ACC112 (cell line): ENCODE data around the gene PTPN9.
A peak's percentile ranks its signal among the peaks of the same experiment; 100 is the strongest.
"Not testable (repeated sequence)": the region's sequence is repeated elsewhere in the genome, so short reads cannot be mapped to it uniquely, and the experiment has no call there.

Experiments used
- H2AFZ ChIP-seq: fragments of 200-600 bp; sonication (generic); one replicate; pipeline ENCODE4 v1.6.0; 2017; ENCODE audit warnings: antibody characterized with exemption, low read length; ENCODE audit not compliant: unreplicated experiment
- H3K27ac ChIP-seq: fragments of 200-600 bp; sonication (generic); 2 replicates; pipeline ENCODE4 v1.5.1; 2014; ENCODE audit warnings: low read depth, mild to moderate bottlenecking, antibody characterized with exemption, low read length, moderate library complexity
- H3K27me3 ChIP-seq: fragments of 200-600 bp; sonication (generic); 2 replicates; pipeline ENCODE4 v1.6.1; 2014; ENCODE audit warnings: mild to moderate bottlenecking, antibody characterized with exemption, low read length, moderate library complexity, mixed read lengths; ENCODE audit not compliant: insufficient read depth
- H3K36me3 ChIP-seq: fragments of 200-600 bp; sonication (generic); 2 replicates; pipeline ENCODE4 v1.6.1; 2016; ENCODE audit warnings: mild to moderate bottlenecking, antibody characterized with exemption, low read length, moderate library complexity, mixed read lengths; ENCODE audit not compliant: insufficient read depth
- H3K4me1 ChIP-seq: fragments of 200-600 bp; sonication (generic); one replicate; pipeline ENCODE4 v1.6.1; 2016; ENCODE audit warnings: low read length, mixed read lengths; ENCODE audit not compliant: insufficient read depth, unreplicated experiment, control insufficient read depth
- H3K4me3 ChIP-seq: fragments of 200-600 bp; sonication (generic); 2 replicates; pipeline ENCODE4 v1.5.1; 2014; ENCODE audit warnings: mild to moderate bottlenecking, low read depth, low read length
- H3K79me2 ChIP-seq: fragments of 200-600 bp; sonication (generic); one replicate; pipeline ENCODE4 v1.6.0; 2016; ENCODE audit warnings: low read length; ENCODE audit not compliant: control insufficient read depth, unreplicated experiment, insufficient read depth

PTPN9 gene

GRCh38 chr15:75553659-75554058, 25.5 kb downstream of the PTPN9 start:
- no peak overlapping the region for H3K4me3 ChIP-seq
- H2AFZ ChIP-seq: no peak overlapping the region
- no peaks in the 10 kb centered on the region for H3K36me3 ChIP-seq
- peaks cover 4% of the 10 kb centered on the region for H3K4me1 ChIP-seq
- peaks cover 37% of the 10 kb centered on the region for H3K79me2 ChIP-seq
- H3K27ac ChIP-seq: no peak overlapping the region
- H3K27me3 ChIP-seq: no peaks in the 10 kb centered on the region

DNA sequence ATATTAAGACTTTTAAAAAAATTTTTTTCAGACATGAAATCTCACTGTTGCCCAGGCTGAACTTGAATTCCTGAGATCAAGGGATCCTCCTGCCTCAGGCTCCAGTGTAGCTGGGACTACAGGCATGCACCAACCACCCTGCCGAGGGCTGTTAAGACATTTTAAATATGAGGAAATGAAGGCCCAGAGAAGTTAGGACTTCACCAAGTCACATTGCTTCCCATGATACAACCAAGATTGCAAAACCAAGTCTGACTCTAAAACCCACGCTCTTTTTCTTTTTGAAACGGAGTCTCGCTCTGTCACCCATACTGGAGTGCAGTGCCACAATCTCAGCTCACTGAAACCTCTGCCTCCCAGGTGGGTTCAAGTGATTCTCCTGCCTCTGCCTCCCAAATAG, 28.0 kb downstream of the PTPN9 start:
- no peaks in the 10 kb centered on the region for H3K27me3 ChIP-seq
- no peaks in the 10 kb centered on the region for H3K36me3 ChIP-seq
- no peak overlapping the region for H2AFZ ChIP-seq
- H3K4me3 ChIP-seq: no peak overlapping the region
- peaks cover 4% of the 10 kb centered on the region for H3K4me1 ChIP-seq
- peaks cover 43% of the 10 kb centered on the region for H3K79me2 ChIP-seq
- no peak overlapping the region for H3K27ac ChIP-seq

GRCh38 chr15:75545064-75545463, 34.1 kb downstream of the PTPN9 start:
- no peak overlapping the region for H3K27ac ChIP-seq

GRCh38 chr15:75544359-75544758, 34.8 kb downstream of the PTPN9 start:
- Histone ChIP-seq H2AFZ (no peak overlapping the region), H3K27ac (no peak overlapping the region), H3K27me3 (no peaks in the 10 kb centered on the region), H3K4me1 (peaks cover 15% of the 10 kb centered on the region), H3K79me2 (peaks cover 39% of the 10 kb centered on the region), H3K4me3 (no peak overlapping the region), H3K36me3 (no peaks in the 10 kb centered on the region)

More at GRCh38 chr15:75545064-75545463, 34.1 kb downstream of the PTPN9 start:
- peaks cover 15% of the 10 kb centered on the region for H3K4me1 ChIP-seq
- no peaks in the 10 kb centered on the region for H3K27me3 ChIP-seq
- H3K79me2 ChIP-seq: peaks cover 41% of the 10 kb centered on the region
- no peak overlapping the region for H2AFZ ChIP-seq
- H3K4me3 ChIP-seq: no peak overlapping the region
- H3K36me3 ChIP-seq: no peaks in the 10 kb centered on the region

DNA sequence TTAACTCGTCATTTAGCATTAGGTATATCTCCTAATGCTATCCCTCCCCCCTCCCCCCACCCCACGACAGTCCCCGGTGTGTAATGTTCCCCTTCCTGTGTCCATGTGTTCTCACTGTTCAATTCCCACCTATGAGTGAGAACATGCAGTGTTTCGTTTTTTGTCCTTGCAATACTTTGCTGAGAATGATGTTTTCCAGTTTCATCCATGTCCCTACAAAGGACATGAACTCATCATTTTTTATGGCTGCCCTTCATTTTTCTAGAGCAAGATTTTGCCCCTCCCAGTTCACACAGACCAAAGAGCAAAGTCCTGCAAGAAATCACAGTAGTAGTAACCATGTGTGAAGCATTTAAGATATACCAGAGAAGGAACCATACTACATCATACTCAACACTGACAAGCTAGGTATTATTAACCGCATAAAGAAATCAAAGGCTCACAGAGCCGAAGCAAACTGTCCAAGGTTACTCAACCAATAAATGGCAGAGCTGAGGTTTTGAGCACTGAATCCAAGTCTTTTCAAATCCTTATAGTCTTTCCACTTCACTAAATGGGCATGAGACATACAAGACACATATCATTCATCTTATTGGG, 36.1 kb downstream of the PTPN9 start:
- H3K36me3 ChIP-seq, H2AFZ ChIP-seq, H3K27ac ChIP-seq, H3K27me3 ChIP-seq, H3K4me3 ChIP-seq: not testable (repeated sequence)
- Histone ChIP-seq H3K4me1 (peaks cover 15% of the 10 kb centered on the region), H3K79me2 (peaks cover 43% of the 10 kb centered on the region)

- Histone ChIP-seq H3K27me3 (no peaks in the 10 kb centered on the region), H3K27ac (0 out of 2 replicates have a peak overlapping the region, but pooled peaks have one; percentile 23), H3K36me3 (no peaks in the 10 kb centered on the region), H3K79me2 (peaks cover 45% of the 10 kb centered on the region), H3K4me3 (no peak overlapping the region), H3K4me1 (peaks cover 15% of the 10 kb centered on the region), H2AFZ (no peak overlapping the region)
These were observed 36.7 kb downstream of the PTPN9 start for GRCh38 chr15:75542386-75542797.

- Histone ChIP-seq H3K4me3 (no peak overlapping the region), H2AFZ (no peak overlapping the region), H3K36me3 (no peaks in the 10 kb centered on the region), H3K4me1 (peaks cover 18% of the 10 kb centered on the region), H3K27ac (no peak overlapping the region), H3K79me2 (peaks cover 50% of the 10 kb centered on the region), H3K27me3 (no peaks in the 10 kb centered on the region)
These were observed 40.7 kb downstream of the PTPN9 start for GRCh38 chr15:75538376-75538775.

- no peaks in the 10 kb centered on the region for H3K27me3 ChIP-seq
- H3K27ac ChIP-seq: no peak overlapping the region
- H2AFZ ChIP-seq: no peak overlapping the region
- no peaks in the 10 kb centered on the region for H3K36me3 ChIP-seq
- H3K79me2 ChIP-seq: peaks cover 53% of the 10 kb centered on the region
- no peak overlapping the region for H3K4me3 ChIP-seq
- H3K4me1 ChIP-seq: peaks cover 32% of the 10 kb centered on the region
These were observed 45.2 kb downstream of the PTPN9 start for GRCh38 chr15:75533945-75534344.

DNA sequence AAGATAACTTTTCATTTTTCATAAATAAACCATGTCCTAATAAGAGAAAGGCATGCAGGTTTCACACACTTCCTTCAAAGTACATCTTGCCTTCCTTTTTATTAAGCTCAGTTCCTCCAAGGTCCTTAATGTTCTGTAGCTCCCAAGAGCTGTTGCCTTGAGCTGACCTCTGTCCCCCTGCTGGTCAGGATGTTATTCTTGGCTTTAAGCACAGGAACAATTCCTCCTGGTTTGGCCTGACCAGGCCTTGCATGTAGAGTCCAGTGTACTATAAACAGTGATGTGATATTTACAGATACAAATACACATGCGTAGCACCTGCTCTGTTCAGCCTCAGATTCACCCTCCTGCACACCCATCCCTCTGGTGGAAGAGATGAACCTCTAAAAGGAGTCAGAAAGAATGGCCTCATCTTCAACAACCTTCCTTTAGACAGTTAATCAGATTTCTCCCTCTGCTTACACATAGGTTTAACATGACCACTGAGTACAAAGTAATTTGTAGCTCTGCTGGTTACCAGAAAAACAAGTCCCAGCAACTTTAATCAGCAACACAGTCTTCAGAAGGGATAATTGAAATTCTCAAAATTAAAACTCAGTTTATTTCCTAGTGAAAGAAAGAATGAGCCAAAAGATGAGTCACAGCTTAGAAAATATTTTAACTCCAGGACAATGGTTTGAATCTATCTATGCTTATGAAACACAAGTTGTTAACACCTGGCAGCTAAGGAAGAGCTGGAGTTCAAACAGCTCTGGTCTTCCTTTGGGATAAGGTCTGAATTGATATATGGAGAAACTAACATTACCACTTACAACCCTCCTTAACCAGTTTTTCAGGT, 46.5 kb downstream of the PTPN9 start:
- H3K36me3 ChIP-seq: no peaks in the 10 kb centered on the region
- H3K4me1 ChIP-seq: peaks cover 32% of the 10 kb centered on the region
- H2AFZ ChIP-seq: no peak overlapping the region
- H3K27ac ChIP-seq: peak overlapping the region; percentile 74
- peak overlapping the region; percentile 15; the same call in 1 of the 2 replicates for H3K4me3 ChIP-seq
- no peaks in the 10 kb centered on the region for H3K27me3 ChIP-seq
- peaks cover 53% of the 10 kb centered on the region for H3K79me2 ChIP-seq

- Histone ChIP-seq H3K36me3 (peaks cover 12% of the 10 kb centered on the region), H3K4me3 (peak overlapping the region; percentile 29), H3K79me2 (peaks cover 53% of the 10 kb centered on the region), H3K27me3 (no peaks in the 10 kb centered on the region), H3K4me1 (peaks cover 32% of the 10 kb centered on the region), H3K27ac (peak overlapping the region; percentile 74), H2AFZ (no peak overlapping the region)
These were observed 48.1 kb downstream of the PTPN9 start for GRCh38 chr15:75531041-75531450.

DNA sequence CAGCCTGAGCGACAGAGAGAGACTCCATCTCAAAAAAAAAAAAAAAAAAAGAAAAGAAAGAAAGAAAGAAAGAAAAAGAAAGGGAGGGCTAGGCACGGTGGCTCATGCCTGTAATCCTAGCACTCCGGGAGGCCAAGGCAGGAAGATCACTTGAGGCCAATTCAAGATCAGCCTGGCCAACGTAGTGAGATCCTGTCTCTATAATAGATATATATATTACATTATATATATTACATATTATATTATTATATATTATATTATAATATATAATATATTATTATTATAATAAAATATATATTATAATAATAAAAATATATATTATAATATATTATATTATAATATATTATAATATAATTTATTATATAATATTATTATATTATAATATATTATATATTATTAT, 48.9 kb downstream of the PTPN9 start:
- Histone ChIP-seq H3K27me3 (no peaks in the 10 kb centered on the region), H3K4me3 (no peak overlapping the region), H3K4me1 (peaks cover 32% of the 10 kb centered on the region), H3K27ac (no peak overlapping the region), H2AFZ (no peak overlapping the region), H3K36me3 (peaks cover 13% of the 10 kb centered on the region), H3K79me2 (peaks cover 48% of the 10 kb centered on the region)
